ENCODE measurements around the gene TRERF1.

TRERF1 gene

DNA sequence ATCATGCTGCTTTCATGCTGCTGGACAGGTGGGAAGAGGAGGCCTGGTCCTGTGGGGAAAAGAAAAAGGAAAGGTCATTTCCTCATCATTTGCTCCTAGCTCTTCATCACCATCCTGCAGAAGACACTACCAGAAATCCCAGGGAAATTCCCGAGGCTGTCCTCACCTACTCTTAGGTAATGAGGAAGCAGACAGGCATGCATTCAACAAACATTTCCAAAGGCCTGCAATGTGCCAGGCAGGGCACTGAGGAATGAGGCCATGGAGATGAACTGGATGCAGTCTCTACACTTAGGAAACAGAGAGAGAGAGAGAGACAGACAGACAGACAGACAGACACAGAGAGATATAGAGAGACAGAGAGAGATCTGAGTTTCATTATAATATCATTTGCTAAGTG lies 151.0 kb downstream of the TRERF1 start:
- no peak overlapping the region for H3K4me3 ChIP-seq
- TF ChIP-seq, protein P1, sequence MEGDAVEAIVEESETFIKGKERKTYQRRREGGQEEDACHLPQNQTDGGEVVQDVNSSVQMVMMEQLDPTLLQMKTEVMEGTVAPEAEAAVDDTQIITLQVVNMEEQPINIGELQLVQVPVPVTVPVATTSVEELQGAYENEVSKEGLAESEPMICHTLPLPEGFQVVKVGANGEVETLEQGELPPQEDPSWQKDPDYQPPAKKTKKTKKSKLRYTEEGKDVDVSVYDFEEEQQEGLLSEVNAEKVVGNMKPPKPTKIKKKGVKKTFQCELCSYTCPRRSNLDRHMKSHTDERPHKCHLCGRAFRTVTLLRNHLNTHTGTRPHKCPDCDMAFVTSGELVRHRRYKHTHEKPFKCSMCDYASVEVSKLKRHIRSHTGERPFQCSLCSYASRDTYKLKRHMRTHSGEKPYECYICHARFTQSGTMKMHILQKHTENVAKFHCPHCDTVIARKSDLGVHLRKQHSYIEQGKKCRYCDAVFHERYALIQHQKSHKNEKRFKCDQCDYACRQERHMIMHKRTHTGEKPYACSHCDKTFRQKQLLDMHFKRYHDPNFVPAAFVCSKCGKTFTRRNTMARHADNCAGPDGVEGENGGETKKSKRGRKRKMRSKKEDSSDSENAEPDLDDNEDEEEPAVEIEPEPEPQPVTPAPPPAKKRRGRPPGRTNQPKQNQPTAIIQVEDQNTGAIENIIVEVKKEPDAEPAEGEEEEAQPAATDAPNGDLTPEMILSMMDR (IDR thresholded peaks at IDR 0.05), result no peak
- no peak overlapping the region for H3K27ac ChIP-seq
- peaks cover 0 to 9% (median 0%) of the 10 kb centered on the region in 3 donors for H3K36me3 ChIP-seq
- intact Hi-C loops (cut with DNase I; ENCODE audit: low total_unique reads), result no loop called here
- no peak for DNase-seq
- no peaks in the 10 kb centered on the region for H3K27me3 ChIP-seq
- H3K9me3 ChIP-seq, result no peaks in the 10 kb centered on the region
- H3K4me1 ChIP-seq, result no peaks in the 10 kb centered on the region

DNA sequence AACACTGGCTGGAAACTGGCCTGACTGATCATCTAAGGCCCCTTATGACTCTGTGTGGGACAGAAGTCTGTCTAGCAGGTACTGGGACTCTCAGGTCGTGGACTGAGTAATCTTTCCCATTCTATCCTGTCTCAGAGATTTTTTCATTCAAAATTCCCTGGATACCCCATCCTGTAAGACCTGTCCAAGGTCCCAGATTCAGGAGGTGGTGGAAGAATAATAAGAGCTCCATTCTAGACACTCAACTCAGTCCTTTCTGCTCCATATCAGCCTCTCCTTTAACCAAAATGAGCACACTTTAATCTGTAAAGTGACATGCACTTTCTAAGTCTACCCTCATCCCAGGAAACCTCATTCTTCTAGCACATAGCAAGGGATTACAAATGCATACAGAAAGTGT lies 151.5 kb downstream of the TRERF1 start:
- H3K27me3 ChIP-seq, result no peaks in the 10 kb centered on the region
- DNase-seq, result no peak
- no peak overlapping the region for H3K4me3 ChIP-seq
- no peaks in the 10 kb centered on the region for H3K4me1 ChIP-seq
- peaks cover 0 to 9% (median 0%) of the 10 kb centered on the region in 3 donors for H3K36me3 ChIP-seq
- no peaks in the 10 kb centered on the region for H3K9me3 ChIP-seq
- no peak overlapping the region for H3K27ac ChIP-seq
- TF ChIP-seq, protein P1 (IDR thresholded peaks at IDR 0.05), result no peak
- intact Hi-C loops (cut with DNase I; ENCODE audit: low total_unique reads), result no loop called here

DNA sequence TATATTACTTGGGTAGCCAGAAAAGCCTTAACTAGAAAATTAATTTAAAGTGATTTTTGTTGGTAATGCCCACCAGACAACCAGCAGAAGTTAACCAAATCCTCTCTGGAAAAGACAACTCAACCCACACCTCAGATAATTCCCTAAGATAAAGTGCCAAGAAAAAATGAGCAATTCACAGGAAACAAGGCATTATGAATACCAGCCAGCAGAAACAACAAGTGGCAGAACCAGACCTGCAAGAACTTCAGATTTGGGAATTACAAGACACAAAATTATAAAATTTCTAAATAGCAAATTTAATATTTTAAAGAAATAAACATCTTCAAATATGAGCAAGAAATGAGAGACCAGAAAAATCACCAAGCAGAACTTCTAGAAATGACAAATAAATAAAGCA lies 154.1 kb downstream of the TRERF1 start:
- Histone ChIP-seq H3K4me3 (no peak overlapping the region), H3K4me1 (no peaks in the 10 kb centered on the region), H3K9me3 (no peaks in the 10 kb centered on the region), H3K36me3 (peaks cover 0 to 9% (median 0%) of the 10 kb centered on the region in 3 donors), H3K27me3 (no peaks in the 10 kb centered on the region), H3K27ac (no peak overlapping the region)
- DNase-seq, result no peak
- TF ChIP-seq, protein P1 (IDR thresholded peaks at IDR 0.05), result no peak
- intact Hi-C loops (cut with DNase I; ENCODE audit: low total_unique reads), result no loop called here

DNA sequence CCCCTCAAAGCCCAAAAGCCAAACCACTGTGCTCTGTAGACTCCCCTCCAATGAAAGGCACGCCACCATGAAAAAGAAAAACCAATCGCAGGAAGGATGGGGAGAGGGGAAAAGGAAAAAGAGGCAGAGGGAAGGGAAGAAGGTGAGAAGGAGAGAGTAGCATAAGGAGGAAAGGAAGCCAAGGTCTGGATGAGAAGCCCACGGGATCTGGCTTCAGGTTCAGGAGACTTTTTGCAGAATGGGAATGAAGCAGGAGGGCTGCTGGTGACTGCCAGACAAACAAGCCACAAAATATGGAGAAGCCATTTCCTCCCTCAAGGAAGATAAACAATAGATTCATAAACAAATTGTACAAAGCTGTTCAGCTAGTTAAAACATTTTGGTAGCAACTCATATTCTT lies 155.1 kb downstream of the TRERF1 start:
- intact Hi-C loops (cut with DNase I; ENCODE audit: low total_unique reads), result no loop called here
- Histone ChIP-seq H3K4me1 (no peaks in the 10 kb centered on the region), H3K9me3 (no peaks in the 10 kb centered on the region), H3K27me3 (no peaks in the 10 kb centered on the region), H3K4me3 (no peak overlapping the region), H3K36me3 (peaks cover 0 to 9% (median 0%) of the 10 kb centered on the region in 3 donors), H3K27ac (no peak overlapping the region)
- TF ChIP-seq, protein P1 (IDR thresholded peaks at IDR 0.05), result no peak
- DNase-seq, result no peak

DNA sequence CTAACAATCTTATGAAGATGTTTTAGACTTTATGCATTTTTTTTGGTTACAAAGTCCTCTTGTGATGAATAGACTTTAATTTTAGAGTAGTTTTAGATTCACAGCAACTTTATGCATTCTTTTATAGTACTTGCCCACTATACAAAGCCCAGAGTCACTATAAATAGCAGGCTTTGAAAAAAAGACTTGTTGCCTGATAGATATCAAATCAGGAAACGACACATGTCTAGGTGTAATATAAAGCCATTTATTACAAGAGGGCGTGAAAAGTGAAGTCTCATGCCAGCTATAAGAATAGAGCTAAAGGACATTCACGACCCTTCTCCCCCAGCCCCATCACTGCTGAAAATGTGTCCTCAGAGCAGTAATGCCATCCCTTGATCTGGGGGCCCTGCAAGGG lies 156.0 kb downstream of the TRERF1 start:
- Histone ChIP-seq H3K4me3 (no peak overlapping the region), H3K4me1 (no peaks in the 10 kb centered on the region), H3K27ac (no peak overlapping the region), H3K36me3 (peaks cover 0 to 9% (median 0%) of the 10 kb centered on the region in 3 donors), H3K9me3 (no peaks in the 10 kb centered on the region), H3K27me3 (no peaks in the 10 kb centered on the region)
- TF ChIP-seq, protein P1 (IDR thresholded peaks at IDR 0.05), result no peak
- DNase-seq, result no peak
- intact Hi-C loops (cut with DNase I; ENCODE audit: low total_unique reads), result no loop called here

DNA sequence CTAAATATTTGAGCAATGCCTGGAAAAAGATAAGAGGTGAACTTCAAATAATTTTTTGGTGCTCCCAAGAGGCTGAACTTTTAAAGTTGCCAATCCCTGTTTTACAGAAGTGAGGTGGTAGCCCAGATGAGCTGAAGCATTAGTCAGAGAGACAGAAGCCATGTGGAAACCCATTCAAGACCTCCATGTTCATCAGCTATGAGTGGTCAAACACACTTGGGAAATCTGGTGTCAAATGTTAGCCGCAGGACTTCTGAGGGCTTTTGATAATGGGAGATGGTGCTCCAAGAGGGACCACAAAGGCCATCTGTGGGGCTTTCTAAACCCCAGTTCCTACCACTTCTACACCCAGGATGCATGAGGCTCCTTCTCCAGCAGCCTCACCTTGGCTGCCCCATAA lies 156.5 kb downstream of the TRERF1 start:
- intact Hi-C loops (cut with DNase I; ENCODE audit: low total_unique reads), result no loop called here
- no peaks in the 10 kb centered on the region for H3K27me3 ChIP-seq
- TF ChIP-seq, protein P1 (IDR thresholded peaks at IDR 0.05), result no peak
- H3K4me3 ChIP-seq, result no peak overlapping the region
- no peak for DNase-seq
- H3K9me3 ChIP-seq, result no peaks in the 10 kb centered on the region
- H3K27ac ChIP-seq, result no peak overlapping the region
- H3K36me3 ChIP-seq, result peaks cover 0 to 9% (median 0%) of the 10 kb centered on the region in 3 donors
- H3K4me1 ChIP-seq, result no peaks in the 10 kb centered on the region

All from tibial artery (tissue), 4 donors.